Measurements from ENCODE around the gene ASB8.

The ASB8 gene

GRCh38 chr12:48182631-48183030 is 25.3 kb upstream of the ASB8 start:
- peak overlapping the region; percentile 69 for H3K27ac ChIP-seq (ENCODE audit: low read depth, low read length, severe bottlenecking)
- peak overlapping the region; percentile 56 for H3K4me3 ChIP-seq (ENCODE audit: extremely low read depth, insufficient read depth, low read length, poor library complexity, severe bottlenecking)
- H3K36me3 ChIP-seq (ENCODE audit: control insufficient read depth, insufficient read depth, low read length): no peaks in the 10 kb centered on the region
- peaks cover 8% of the 10 kb centered on the region for H3K4me1 ChIP-seq (ENCODE audit: control insufficient read depth, insufficient read depth, low read length, poor library complexity, severe bottlenecking)
- WGBS, 2 experiments (ENCODE audit: insufficient coverage in 2 of 2): 0% methylated on average over 2 of the region's 7 CpGs; no CpG with 5 or more reads in 1 of the 2 experiments
- H3K9me3 ChIP-seq (ENCODE audit: control insufficient read depth, low read length): no peaks in the 10 kb centered on the region

DNA sequence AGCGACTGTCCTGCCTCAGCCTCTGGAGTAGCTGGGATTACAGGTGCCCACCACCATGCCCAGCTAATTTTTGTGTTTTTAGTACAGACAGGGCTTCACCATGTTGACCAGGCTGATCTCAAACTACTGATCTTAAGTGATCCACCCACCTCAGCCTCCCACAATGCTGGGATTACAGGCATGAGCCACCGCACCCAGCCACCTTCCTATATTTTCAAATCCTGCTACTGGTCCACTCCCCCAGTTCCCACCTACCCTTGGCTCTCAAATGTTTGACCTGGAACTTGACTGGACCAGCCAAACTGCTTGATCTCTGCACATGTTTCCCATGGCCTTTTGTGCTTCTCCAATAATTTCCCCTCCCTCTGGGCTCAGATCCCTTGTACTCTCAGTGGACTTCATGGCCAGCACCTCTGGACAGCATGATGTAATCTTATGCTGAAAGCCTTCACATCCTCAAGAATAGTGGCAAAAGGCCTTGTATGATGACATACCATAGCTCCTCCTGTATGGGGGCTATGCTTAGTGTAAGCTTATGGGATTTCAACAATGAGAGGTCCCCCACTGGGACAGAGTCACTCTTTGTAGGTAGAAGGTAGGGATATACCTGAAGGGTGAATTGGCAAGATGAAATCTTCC is 23.7 kb upstream of the ASB8 start:
- no peak overlapping the region for H3K4me3 ChIP-seq (ENCODE audit: extremely low read depth, insufficient read depth, low read length, poor library complexity, severe bottlenecking)
- 78 to 79% methylated on average over 2 of the region's 2 CpGs for WGBS, 2 experiments (ENCODE audit: insufficient coverage in 2 of 2)
- H3K4me1 ChIP-seq (ENCODE audit: control insufficient read depth, insufficient read depth, low read length, poor library complexity, severe bottlenecking): peaks cover 10% of the 10 kb centered on the region
- no peaks in the 10 kb centered on the region for H3K9me3 ChIP-seq (ENCODE audit: control insufficient read depth, low read length)
- H3K27ac ChIP-seq (ENCODE audit: low read depth, low read length, severe bottlenecking): no peak overlapping the region
- no peaks in the 10 kb centered on the region for H3K36me3 ChIP-seq (ENCODE audit: control insufficient read depth, insufficient read depth, low read length)

- peaks cover 16% of the 10 kb centered on the region for H3K4me1 ChIP-seq (ENCODE audit: control insufficient read depth, insufficient read depth, low read length, poor library complexity, severe bottlenecking)
- H3K9me3 ChIP-seq (ENCODE audit: control insufficient read depth, low read length): no peaks in the 10 kb centered on the region
- no peak overlapping the region for H3K27ac ChIP-seq (ENCODE audit: low read depth, low read length, severe bottlenecking)
- WGBS, 2 experiments (ENCODE audit: insufficient coverage in 2 of 2): 50 to 67% methylated on average over 1 of the region's 1 CpG
- H3K4me3 ChIP-seq (ENCODE audit: extremely low read depth, insufficient read depth, low read length, poor library complexity, severe bottlenecking): no peak overlapping the region
- no peaks in the 10 kb centered on the region for H3K36me3 ChIP-seq (ENCODE audit: control insufficient read depth, insufficient read depth, low read length)
Measured at GRCh38 chr12:48180424-48180823, 23.1 kb upstream of the ASB8 start.

GRCh38 chr12:48179466-48179865 is 22.2 kb upstream of the ASB8 start:
- Histone ChIP-seq H3K9me3 (ENCODE audit: control insufficient read depth, low read length) (no peaks in the 10 kb centered on the region), H3K36me3 (ENCODE audit: control insufficient read depth, insufficient read depth, low read length) (no peaks in the 10 kb centered on the region), H3K4me3 (ENCODE audit: extremely low read depth, insufficient read depth, low read length, poor library complexity, severe bottlenecking) (no peak overlapping the region), H3K27ac (ENCODE audit: low read depth, low read length, severe bottlenecking) (no peak overlapping the region), H3K4me1 (ENCODE audit: control insufficient read depth, insufficient read depth, low read length, poor library complexity, severe bottlenecking) (peaks cover 17% of the 10 kb centered on the region)
- WGBS, 2 experiments (ENCODE audit: insufficient coverage in 2 of 2): 100% methylated on average over 1 of the region's 1 CpG; no CpG with 5 or more reads in 1 of the 2 experiments

DNA sequence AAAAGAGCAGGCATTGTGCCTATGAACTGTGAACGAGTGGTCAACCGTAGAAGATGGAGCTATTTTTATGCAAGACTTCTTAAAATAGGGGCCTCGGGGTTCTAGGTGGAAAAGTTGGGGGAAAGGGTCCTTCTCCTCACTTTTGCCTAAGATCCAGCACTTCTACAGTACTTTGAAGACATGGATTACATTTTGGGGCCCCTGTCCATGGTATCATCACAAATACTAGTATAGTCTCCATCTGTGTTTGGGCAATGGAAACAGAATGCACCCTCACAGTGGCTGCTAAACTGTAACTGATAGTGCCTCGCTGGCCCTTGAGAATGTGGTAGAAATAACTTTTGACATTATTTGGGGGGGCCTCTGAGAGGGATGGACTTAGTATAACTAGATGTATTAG is 20.7 kb upstream of the ASB8 start:
- Histone ChIP-seq H3K27ac (ENCODE audit: low read depth, low read length, severe bottlenecking) (no peak overlapping the region), H3K9me3 (ENCODE audit: control insufficient read depth, low read length) (no peaks in the 10 kb centered on the region), H3K4me3 (ENCODE audit: extremely low read depth, insufficient read depth, low read length, poor library complexity, severe bottlenecking) (no peak overlapping the region), H3K36me3 (ENCODE audit: control insufficient read depth, insufficient read depth, low read length) (no peaks in the 10 kb centered on the region), H3K4me1 (ENCODE audit: control insufficient read depth, insufficient read depth, low read length, poor library complexity, severe bottlenecking) (peaks cover 17% of the 10 kb centered on the region)
- 83 to 88% methylated on average over 3 to 4 of the region's 4 CpGs for WGBS, 2 experiments (ENCODE audit: insufficient coverage in 2 of 2)

GRCh38 chr12:48176417-48176751 is 19.1 kb upstream of the ASB8 start:
- no peaks in the 10 kb centered on the region for H3K36me3 ChIP-seq (ENCODE audit: control insufficient read depth, insufficient read depth, low read length)
- peaks cover 10% of the 10 kb centered on the region for H3K4me1 ChIP-seq (ENCODE audit: control insufficient read depth, insufficient read depth, low read length, poor library complexity, severe bottlenecking)
- peak overlapping the region; percentile 69 for H3K27ac ChIP-seq (ENCODE audit: low read depth, low read length, severe bottlenecking)
- H3K4me3 ChIP-seq (ENCODE audit: extremely low read depth, insufficient read depth, low read length, poor library complexity, severe bottlenecking): no peak overlapping the region
- H3K9me3 ChIP-seq (ENCODE audit: control insufficient read depth, low read length): no peaks in the 10 kb centered on the region

DNA sequence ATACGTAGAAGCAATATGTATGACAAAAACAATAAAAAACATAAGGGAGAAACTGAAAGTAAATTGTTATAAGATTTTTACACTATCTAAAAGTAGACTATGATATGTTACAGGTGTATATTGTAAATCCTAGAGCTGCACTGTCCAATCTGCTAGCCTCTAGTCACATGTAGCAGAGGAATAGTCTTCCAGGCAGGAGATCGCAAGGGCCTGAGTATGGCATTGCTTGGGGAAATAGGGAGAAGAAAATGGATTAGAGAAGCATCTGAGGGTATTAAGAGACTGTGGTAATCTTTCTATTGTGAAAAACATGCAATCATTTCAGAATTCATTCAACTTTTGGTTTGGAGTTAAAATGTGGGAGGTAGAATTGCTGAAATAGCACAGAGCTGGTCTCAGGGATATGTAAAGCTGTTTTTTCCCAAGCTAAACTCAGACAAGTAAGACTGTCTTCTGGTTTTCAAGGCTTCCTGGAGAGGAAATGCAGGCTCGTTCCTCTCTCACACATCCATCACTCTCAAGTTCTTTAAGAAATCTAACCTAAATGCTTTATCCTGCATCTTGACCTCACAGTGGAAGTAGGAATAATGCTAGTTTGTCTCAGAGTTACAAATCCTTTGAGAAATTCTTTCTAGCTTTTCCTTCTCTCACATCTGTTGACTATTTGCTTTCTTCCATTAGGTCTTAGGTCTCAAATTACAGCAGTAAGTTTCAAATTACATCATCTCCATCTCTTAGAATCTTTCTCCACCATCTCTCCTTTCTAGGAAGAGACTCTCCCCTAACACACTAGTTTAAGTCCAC is 18.5 kb upstream of the ASB8 start:
- Histone ChIP-seq H3K27ac (ENCODE audit: low read depth, low read length, severe bottlenecking) (peak overlapping the region; percentile 69), H3K9me3 (ENCODE audit: control insufficient read depth, low read length) (no peaks in the 10 kb centered on the region), H3K4me1 (ENCODE audit: control insufficient read depth, insufficient read depth, low read length, poor library complexity, severe bottlenecking) (peaks cover 10% of the 10 kb centered on the region), H3K4me3 (ENCODE audit: extremely low read depth, insufficient read depth, low read length, poor library complexity, severe bottlenecking) (no peak overlapping the region), H3K36me3 (ENCODE audit: control insufficient read depth, insufficient read depth, low read length) (no peaks in the 10 kb centered on the region)
- WGBS, 2 experiments (ENCODE audit: insufficient coverage in 2 of 2): 89% methylated on average over 1 of the region's 3 CpGs; no CpG with 5 or more reads in 1 of the 2 experiments

GRCh38 chr12:48169011-48169410 is 11.7 kb upstream of the ASB8 start:
- H3K27ac ChIP-seq (ENCODE audit: low read depth, low read length, severe bottlenecking): no peak overlapping the region
- no peaks in the 10 kb centered on the region for H3K4me1 ChIP-seq (ENCODE audit: control insufficient read depth, insufficient read depth, low read length, poor library complexity, severe bottlenecking)
- WGBS, 2 experiments (ENCODE audit: insufficient coverage in 2 of 2): 89 to 91% methylated on average over 19 of the region's 19 CpGs
- H3K4me3 ChIP-seq (ENCODE audit: extremely low read depth, insufficient read depth, low read length, poor library complexity, severe bottlenecking): no peak overlapping the region
- no peaks in the 10 kb centered on the region for H3K36me3 ChIP-seq (ENCODE audit: control insufficient read depth, insufficient read depth, low read length)
- H3K9me3 ChIP-seq (ENCODE audit: control insufficient read depth, low read length): no peaks in the 10 kb centered on the region

- WGBS, 2 experiments (ENCODE audit: insufficient coverage in 2 of 2): 60% methylated on average over 1 of the region's 2 CpGs; no CpG with 5 or more reads in 1 of the 2 experiments
- H3K4me1 ChIP-seq (ENCODE audit: control insufficient read depth, insufficient read depth, low read length, poor library complexity, severe bottlenecking): no peaks in the 10 kb centered on the region
- no peaks in the 10 kb centered on the region for H3K9me3 ChIP-seq (ENCODE audit: control insufficient read depth, low read length)
- no peaks in the 10 kb centered on the region for H3K36me3 ChIP-seq (ENCODE audit: control insufficient read depth, insufficient read depth, low read length)
- no peak overlapping the region for H3K27ac ChIP-seq (ENCODE audit: low read depth, low read length, severe bottlenecking)
- H3K4me3 ChIP-seq (ENCODE audit: extremely low read depth, insufficient read depth, low read length, poor library complexity, severe bottlenecking): no peak overlapping the region
Measured at GRCh38 chr12:48165089-48165981, 8.0 kb upstream of the ASB8 start.

DNA sequence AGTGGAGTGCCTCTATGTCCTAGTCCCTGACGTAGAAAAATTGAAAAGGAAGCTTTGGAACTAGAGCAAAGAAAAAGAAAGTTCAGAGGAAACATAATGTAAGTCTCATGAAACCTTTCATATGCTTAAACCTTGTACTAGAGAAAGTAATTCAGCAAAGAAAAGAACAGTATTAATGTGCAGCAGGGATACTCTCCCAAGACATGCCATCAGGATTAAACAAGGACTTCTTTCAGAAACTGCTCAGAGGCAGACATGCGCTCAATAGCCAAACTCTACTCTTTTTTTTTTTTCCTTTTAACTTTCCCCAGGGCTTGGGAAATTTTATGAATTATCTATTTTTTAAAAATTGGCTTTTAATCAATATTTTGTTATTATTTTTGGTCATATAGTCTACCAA is 7.1 kb upstream of the ASB8 start:
- 67% methylated on average over 1 of the region's 2 CpGs; no CpG with 5 or more reads in 1 of the 2 experiments for WGBS, 2 experiments (ENCODE audit: insufficient coverage in 2 of 2)
- Histone ChIP-seq H3K27ac (ENCODE audit: low read depth, low read length, severe bottlenecking) (no peak overlapping the region), H3K4me1 (ENCODE audit: control insufficient read depth, insufficient read depth, low read length, poor library complexity, severe bottlenecking) (no peaks in the 10 kb centered on the region), H3K9me3 (ENCODE audit: control insufficient read depth, low read length) (no peaks in the 10 kb centered on the region), H3K36me3 (ENCODE audit: control insufficient read depth, insufficient read depth, low read length) (no peaks in the 10 kb centered on the region), H3K4me3 (ENCODE audit: extremely low read depth, insufficient read depth, low read length, poor library complexity, severe bottlenecking) (no peak overlapping the region)

All from mesodermal cell (in vitro differentiated cells).